NCI-H82 (cell line): ENCODE data around the gene CALU.
A peak's percentile ranks its signal among the peaks of the same experiment; 100 is the strongest.

ENCODE experiments used
- DNase-seq: peaks from one replicate; lab custom pipeline; 2025; lab: John Stamatoyannopoulos, UW

The CALU gene

DNA sequence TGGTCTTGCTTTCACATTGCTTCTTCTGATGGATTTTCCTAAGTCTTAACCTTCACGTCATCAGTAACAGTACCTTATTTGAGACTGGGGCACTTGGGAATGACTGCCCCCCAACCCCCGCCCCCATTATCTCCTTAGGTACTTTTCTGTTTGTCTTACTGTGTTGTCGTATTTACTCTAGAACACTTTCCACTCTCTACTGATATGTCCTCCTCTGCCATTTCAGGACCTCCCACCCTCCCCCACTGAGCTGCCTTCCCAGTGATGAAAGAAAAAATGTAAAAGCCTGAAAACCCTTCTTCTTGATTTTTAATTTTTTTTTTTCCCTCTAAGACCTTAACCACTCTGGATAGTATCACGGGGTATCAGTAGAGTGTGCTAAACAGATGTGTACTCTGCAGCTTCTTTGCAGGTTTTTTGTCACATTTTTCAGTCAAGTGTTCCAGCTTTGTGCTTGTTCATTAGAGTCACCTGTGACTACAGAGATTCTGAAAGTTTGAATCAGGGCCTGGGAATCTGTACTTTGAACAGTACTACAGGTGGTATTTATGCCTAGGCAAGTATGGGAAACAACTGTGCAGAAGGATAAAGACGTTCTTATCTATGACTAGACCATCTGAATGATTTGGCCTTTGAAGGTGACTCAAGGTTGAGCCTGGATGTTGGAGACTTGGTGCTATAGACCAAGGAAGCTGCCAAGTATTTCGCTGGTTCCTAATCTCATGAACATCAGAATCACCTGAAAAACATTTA lies 8.3 kb downstream of the CALU start:
- DNase-seq: no peak

GRCh38 chr7:128752251-128752650 lies 13.1 kb downstream of the CALU start:
- no peak for DNase-seq

DNA sequence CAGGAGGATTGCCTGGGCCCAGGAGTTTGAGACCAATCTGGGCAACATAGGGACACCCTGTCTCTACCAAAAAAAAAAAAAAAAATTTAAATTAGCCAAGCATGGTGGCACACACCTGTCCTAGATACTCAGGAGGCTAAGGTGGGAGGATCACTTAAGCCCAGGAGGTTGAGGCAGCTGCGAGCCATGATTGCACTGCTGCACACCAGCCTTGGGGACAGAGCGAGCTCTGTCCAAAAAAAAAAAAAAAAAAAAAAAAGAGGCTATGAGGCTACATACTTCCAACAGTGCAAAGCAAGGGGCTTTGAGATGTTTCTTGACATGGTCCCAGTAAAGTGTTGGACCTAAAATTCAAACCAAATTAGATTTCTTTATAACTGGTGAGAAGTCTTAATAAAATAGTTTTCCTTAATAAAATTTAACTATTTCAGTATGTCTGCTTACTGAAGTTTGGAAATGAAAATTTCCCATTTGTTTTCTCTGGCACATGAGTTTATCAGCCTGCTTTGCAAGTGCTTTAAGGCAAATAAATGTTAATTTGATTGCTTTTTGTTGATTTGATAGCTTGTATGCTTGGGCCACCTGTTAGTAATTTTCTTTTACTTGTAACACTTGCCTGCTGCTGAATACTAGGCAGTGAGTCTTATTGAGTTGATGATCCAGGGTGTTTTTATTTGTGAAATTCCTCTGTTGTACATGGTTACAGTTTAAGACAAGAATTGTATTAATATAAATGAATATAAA lies 16.1 kb downstream of the CALU start:
- no peak for DNase-seq

- DNase-seq: no peak
These were observed 16.8 kb downstream of the CALU start for GRCh38 chr7:128755819-128756476.

DNA sequence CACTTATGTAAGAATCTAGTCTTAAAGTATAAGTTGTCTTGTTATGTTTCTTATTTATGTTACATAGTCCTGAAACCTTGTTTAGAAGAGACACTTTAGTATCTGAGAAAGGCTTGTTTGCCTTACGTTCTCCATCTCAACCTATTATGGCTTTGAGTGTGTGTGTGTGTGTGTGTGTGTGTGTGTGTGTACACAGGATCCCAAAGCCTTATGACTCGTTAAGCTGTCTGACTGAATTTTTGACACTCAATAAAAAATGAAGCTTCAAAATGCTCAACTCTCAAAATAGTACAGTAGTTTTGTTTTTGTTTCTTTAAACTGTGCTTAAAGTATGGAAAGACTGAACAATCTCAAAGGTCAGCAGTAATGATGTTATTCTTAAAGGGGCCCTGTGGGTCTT lies 18.0 kb downstream of the CALU start:
- no peak for DNase-seq

- DNase-seq: no peak
These were observed 19.4 kb downstream of the CALU start for GRCh38 chr7:128758553-128758952.

DNA sequence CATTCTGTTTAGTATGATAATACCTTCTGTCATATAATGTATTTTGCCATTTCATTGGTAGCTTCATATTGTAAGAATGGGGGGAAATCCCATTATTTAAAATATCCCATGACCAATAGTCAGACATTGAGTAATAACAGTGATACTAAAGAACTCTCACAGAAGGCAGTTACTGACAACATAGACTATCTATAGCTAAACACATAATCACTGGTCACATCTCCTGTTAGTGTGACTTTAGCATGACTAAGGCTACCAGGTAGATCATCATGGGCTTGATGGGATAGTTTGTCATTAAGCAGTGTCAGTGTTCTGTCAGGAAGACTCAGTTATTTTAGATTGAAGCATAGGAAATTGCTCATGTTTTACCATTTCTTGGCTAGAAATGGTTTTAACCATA lies 20.1 kb downstream of the CALU start:
- DNase-seq: no peak

DNA sequence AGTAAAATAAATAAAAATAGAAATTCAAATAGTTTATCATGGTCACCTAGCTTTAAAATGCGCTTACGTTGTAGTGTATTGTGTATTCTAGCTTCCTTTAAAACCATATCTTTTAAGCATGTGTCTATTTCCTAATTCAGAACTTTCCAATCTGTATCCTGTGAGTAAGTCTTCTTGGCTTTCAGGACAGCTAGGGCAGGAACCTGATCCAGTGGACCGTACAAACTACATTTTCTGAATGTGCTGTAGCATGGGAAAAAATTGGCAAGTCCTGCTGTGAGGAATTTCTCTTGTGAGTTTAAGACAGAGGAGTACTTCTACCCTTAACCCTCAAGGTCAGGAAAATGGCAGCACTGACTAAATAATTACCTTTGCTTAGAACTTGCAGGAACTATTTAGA lies 24.4 kb downstream of the CALU start:
- DNase-seq: no peak

GRCh38 chr7:128767475-128768110 lies 28.4 kb downstream of the CALU start:
- DNase-seq: no peak

- no peak for DNase-seq
These were observed 31.1 kb downstream of the CALU start for GRCh38 chr7:128770233-128770632.

GRCh38 chr7:128773604-128774003 lies 34.4 kb downstream of the CALU start:
- no peak for DNase-seq

GRCh38 chr7:128774029-128774689 lies 35.0 kb downstream of the CALU start:
- DNase-seq: no peak

DNA sequence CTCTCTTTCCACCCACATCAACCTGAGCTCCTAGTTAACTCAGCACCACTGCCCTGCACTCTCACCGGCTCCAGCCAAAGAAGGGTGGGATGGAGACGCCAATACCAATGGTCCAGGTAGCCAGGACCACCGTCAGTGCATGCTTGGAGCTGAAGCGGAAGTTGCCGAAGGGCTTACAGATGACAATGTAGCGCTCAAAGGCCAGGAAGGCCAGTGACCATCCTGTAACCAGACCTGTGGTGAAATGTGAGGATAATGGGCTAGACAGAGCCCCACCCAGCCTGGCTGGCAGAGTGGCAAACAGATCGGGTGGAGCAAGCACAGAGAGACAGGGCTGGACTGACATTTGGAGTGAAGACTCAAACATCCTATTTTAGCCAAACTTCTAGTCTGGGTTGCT lies 35.8 kb downstream of the CALU start:
- no peak for DNase-seq

GRCh38 chr7:128775744-128776474 lies 36.8 kb downstream of the CALU start, which contains the start of gene OPN1SW:
OPN1SW (minus strand) TSS chr7:128775794; CDS start chr7:128775781, 13 bp downstream.
- peak; percentile 63 for DNase-seq

GRCh38 chr7:128777156-128778123 lies 38.3 kb downstream of the CALU start:
- DNase-seq: no peak

- DNase-seq: no peak
These were observed 39.8 kb downstream of the CALU start for GRCh38 chr7:128778946-128779345.

GRCh38 chr7:128781126-128781525 lies 42.0 kb downstream of the CALU start:
- no peak for DNase-seq

- DNase-seq: peak; percentile 62
These were observed 42.7 kb downstream of the CALU start for GRCh38 chr7:128781851-128782250.

- DNase-seq: peak; percentile 40
These were observed 44.1 kb downstream of the CALU start for GRCh38 chr7:128783143-128783861.
